GM19463 (cell line): ENCODE measurements around the gene FOXF2.

Experiments used
- ATAC-seq: cut with Tn5 transposase; IDR thresholded peaks from one replicate; pipeline ENCODE4 v1.9.1; 2021; ENCODE audit warnings: mild to moderate bottlenecking, moderate library complexity; ENCODE audit not compliant: unreplicated experiment

The FOXF2 gene

DNA sequence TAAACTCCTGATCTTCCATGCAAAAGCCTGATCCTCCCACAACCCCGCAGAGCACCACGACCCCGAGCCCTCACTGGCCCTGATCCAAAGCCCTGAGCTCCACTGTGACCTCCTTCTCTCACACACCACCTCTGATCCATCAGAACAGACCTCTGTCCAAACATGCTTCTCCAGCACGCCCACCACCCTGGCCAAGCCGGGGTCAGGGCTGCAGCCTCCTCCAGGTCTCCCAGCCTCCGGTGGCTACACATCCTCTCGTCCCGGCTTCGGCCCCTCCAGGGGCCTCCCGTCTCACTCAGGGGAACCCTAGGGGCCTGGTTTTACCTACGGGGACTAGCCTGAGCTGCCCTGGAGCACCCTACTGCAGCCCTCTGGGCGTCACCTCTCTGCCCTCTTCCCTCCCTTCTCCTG lies 49.1 kb downstream of the FOXF2 start:
- ATAC-seq, result no peak

GRCh38 chr6:1439349-1439748 lies 50.0 kb downstream of the FOXF2 start:
- no peak for ATAC-seq

GRCh38 chr6:1442929-1443328 lies 53.6 kb downstream of the FOXF2 start:
- ATAC-seq, result no peak
